GM19468 (cell line): ENCODE measurements around the gene ANP32D.
"Not testable (repeated sequence)": the region's sequence is repeated elsewhere in the genome, so short reads cannot be mapped to it uniquely, and the experiment has no call there.

Experiments
- ATAC-seq: cut with Tn5 transposase; IDR thresholded peaks from one replicate; pipeline ENCODE4 v1.9.1; 2021; ENCODE audit warnings: mild to moderate bottlenecking, moderate library complexity, moderate number of reproducible peaks; ENCODE audit not compliant: unreplicated experiment; ENCODE audit errors: extremely low read depth

ANP32D gene

GRCh38 chr12:48472259-48472658 is at the start of gene ANP32D:
Gene ANP32D, plus strand, starts transcription at chr12:48472559. Its CDS starts 106 bp downstream, at chr12:48472665.
- no peak for ATAC-seq

DNA sequence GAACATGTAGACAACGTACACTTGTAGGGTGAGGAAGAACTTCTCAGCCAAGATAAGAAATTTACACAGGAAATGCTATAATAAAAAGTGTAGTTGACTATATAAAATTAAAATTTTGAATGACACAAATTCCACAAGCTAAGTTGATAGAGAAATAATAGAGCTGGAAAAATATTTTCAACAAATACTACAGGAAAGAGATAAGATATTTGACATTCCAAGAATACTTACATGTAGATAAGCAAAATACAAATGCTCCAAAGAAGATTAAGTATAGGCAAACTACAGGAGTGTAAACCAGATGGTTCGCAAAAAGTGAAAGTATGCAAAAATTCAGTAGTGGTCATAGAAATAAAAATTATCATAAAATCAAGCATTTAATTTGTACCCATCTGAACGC is 49.2 kb upstream of the ANP32D start:
- no peak for ATAC-seq

DNA sequence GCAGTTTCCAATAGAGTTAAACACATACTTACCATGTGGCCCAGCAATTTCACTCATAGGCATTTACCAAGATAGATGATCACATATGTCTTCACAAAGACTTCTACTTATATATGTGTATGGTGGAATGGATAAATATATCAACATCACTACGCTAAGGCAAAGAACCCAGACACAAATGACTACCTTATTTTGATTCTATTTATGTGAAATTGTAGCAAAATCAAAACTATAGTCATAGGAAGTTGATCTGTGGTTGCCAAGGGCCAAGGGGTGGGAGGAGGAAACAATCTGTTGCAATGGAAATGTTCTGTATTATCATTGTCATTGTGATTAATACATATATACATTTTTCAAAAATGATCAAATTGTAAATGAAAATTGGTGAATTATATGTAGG is 47.7 kb upstream of the ANP32D start:
- ATAC-seq: no peak

GRCh38 chr12:48434016-48434415 is 38.3 kb upstream of the ANP32D start:
- ATAC-seq: not testable (repeated sequence)

DNA sequence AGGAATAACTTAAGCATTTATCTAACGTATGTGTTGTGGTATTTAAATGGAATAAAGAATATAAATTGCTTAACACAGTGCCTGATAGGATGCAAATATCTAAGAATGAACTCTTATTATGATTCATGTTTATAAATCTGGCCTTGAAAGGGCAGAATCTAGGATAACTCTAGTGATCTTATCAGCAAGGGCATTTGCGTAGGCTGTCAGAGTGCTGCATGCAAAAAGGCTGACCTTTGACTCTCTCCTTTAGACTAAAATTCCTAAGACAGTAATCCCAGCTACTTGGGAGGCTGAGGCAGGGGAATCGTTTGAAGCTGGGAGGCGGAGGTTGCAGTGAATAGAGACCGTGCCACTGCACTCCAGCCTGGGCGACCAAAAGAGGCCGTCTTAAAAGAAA is 31.3 kb upstream of the ANP32D start:
- ATAC-seq: no peak

DNA sequence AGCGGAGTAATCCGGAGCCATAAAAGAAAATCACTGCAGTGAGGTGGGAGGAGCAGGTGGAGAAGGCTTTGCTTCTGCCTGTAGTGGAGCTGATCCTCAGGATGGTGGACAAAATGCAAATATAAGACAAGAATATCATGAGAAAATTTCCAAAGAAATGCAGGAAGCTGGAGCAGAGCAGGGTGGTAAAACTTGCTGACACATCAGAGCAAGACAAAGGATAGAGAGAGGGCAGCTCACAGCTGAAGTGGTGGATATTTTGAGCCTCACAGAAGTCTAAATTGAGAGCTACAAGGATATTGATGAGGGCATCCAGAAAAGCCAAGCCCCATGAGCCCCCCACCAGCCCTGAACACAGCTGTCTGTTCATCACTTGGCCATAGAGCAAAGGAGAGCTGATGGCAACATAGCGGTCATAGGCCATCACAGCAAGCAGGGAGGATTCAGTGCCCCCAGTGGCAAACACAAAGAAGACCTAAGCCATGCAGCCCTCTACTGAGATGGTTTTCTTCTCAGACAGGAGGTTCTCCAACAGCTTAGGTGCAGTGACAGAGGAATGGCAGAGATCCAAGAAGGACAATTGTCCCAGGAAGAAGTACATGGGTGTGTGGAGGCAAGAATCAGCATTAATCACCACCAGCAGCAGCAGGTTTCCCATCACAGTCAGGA is 30.0 kb upstream of the ANP32D start:
- no peak for ATAC-seq

DNA sequence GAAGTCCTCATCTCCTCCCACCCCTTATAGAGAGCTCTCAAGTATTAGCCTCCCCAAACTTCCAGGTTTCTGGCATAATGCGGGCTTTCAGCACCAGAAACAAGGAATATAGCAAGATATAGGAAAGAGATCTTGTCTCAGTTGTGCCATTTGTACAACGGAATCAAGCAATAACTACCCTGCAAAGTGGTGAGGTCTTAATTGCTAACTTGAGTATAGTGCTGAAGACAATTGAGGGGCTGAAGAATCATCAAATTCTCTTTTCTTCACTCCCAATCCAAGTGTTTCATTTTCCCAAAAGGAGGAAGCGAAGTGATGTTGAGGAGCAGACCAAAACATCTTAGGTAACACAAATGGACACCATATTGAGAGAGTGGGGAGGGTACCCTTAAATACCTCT is 26.8 kb upstream of the ANP32D start:
- no peak for ATAC-seq

GRCh38 chr12:48446161-48446776 is 26.1 kb upstream of the ANP32D start:
- no peak for ATAC-seq

DNA sequence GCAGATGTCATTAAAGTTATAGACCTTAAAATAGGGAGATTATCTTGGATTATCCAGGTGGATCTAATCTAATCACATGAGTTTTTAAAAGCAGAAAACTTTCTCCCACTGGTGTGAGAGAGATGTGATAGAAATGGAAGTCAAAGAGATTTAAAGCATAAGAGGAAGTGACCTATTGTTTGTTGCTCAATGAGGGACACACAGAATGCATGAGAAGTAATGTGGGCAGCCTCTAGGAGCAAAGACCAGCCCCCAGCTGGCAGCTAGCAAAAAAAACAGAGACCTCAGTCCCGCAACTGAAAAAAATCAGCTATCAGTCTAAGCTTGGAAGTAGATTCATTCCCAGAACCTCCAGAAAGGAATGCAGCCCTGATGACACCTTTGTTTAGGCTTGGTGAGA is 24.6 kb upstream of the ANP32D start:
- no peak for ATAC-seq

- ATAC-seq: no peak
Measured at GRCh38 chr12:48451372-48451771, 21.0 kb upstream of the ANP32D start.

GRCh38 chr12:48452961-48453360 is 19.4 kb upstream of the ANP32D start:
- not testable (repeated sequence) for ATAC-seq

DNA sequence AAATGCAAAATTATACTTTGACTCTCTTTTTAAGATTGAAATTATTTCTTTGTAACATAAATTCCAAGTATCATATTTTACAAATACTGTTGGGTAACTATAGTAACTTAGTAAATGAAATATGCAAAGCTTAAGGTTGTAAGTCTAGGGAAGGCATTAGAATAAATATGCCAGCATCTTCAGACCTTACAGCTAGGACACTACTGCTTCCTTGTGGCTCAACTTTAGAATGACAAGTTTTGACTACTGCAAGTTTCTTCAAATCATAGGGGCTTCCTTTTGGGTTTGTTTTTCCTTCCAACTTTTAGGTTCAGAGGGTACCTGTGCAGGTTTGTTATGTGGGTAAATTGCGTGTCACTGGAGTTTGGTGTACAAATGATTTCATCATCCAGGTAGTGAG is 17.7 kb upstream of the ANP32D start:
- ATAC-seq: no peak

DNA sequence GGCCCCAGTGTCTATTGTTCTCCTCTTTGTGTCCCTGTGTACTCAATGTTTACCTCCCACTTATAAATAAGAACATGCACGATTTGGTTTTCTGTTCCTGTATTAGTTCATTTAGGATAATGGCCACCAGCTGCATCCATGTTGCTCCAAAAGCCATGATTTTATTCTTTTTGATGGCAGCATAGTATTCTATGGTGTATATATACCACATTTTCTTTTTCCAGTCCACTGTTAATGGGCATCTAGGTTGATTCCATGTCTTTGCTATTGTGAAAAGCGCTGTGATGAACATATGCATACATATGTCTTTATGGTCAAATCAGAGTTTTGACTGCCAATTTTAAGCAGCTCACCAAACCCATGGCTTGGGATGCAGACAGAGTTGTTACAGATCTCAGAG is 17.2 kb upstream of the ANP32D start:
- ATAC-seq: no peak

DNA sequence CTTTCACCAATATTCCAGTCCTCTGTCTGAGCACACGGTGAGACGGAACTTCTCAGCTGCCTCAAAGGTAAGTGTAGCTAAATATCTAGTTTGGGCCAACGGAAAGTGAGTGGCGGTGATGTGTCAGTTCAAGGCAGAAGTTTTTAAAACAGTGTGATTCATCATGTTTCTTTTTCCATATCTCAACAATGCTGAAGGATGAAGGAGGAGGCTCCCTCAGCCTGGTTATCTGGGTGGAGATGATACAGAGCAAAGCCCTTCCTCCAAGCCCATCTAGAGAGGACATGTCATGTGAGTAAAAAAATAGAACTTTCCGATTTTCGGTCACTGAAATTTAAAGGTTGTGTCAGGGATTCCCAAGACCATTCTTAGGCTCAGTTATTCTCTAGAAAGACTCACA is 13.1 kb upstream of the ANP32D start:
- no peak for ATAC-seq

DNA sequence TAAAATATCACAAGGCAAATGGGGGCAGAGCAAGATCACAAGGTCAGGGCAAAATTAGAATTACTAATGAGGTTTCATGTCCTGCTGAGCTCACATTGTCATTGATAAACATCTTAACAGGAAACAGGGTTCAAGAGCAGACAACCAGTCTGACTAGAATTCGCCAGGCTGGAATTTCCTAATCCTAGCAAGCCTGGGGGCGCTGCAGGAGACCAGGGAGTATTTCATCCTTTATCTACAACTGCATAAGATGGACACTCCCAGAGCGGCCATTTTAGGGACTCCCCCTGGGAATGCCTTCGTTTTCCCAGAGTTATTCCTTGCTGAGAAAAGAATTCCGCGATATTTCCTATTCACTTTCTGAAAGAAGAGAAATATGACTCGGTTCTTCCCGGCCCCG is 3.3 kb upstream of the ANP32D start:
- not testable (repeated sequence) for ATAC-seq

DNA sequence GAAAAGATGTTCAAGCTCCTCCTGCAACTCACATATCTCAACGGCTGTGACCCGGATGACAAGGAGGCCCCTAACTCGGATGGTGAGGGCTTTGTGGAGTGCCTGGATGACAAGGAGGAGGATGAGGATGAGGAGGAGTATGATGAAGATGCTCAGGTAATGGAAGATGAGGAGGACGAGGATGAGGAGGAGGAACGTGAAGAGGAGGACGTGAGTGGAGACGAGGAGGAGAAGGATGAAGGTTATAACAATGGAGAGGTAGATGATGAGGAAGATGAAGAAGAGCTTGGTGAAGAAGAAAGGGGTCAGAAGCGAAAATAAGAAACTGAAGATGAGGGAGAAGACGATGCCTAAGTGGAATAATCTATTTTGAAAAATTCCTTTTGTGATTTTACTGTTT is 702 bp downstream of the ANP32D start:
- ATAC-seq: no peak

- ATAC-seq: not testable (repeated sequence)
Measured at GRCh38 chr12:48474497-48474896, 2.1 kb downstream of the ANP32D start.

DNA sequence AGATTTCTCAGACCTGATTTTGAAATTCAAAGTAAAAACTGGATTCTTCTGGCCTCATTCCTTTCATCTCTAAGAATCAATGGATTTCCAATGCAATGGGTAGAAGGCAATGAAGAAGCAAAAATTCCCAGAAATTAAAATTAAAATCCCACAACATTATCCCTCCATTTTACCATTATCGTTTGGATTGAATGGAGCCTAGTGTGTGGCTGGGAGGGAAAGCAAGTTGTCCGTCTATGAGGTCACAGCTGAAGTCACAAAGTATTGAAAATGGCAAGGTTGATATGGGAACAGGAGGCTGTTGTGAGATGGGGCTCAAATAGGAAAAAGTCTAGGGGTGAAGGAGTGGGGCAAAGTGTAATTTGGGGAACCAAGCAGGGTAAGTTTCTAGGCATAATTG is 9.8 kb downstream of the ANP32D start, which contains the start of gene C12orf54:
Gene C12orf54, plus strand, starts transcription at position 301 of the 400 bp plus-strand sequence. CDS start 799 bp downstream, outside the sequence.
- ATAC-seq: no peak

GRCh38 chr12:48482930-48483329 is 10.6 kb downstream of the ANP32D start:
- no peak for ATAC-seq

GRCh38 chr12:48486261-48486660 is 13.9 kb downstream of the ANP32D start:
- ATAC-seq: no peak

GRCh38 chr12:48486679-48487078 is 14.3 kb downstream of the ANP32D start:
- no peak for ATAC-seq

GRCh38 chr12:48489012-48489411 is 16.7 kb downstream of the ANP32D start:
- no peak for ATAC-seq
